Gastrocnemius medialis (tissue), 4 donors: Measurements from ENCODE around the gene TSPAN9. TPM values are rescaled to one million over a fixed set of nuclear protein-coding genes. Genes with fewer than 3 reads are reported as not detected.

Experiments used
- ATAC-seq, 2 donors: fragments of 150-250 bp; one replicate each; pipeline ENCODE4 v1.9.1; 2016
- DNase-seq, 2 donors: peaks; one replicate each; pipeline ENCODE4 v3.0.0-alpha.2; 2019
- H3K27ac ChIP-seq, 4 donors: fragments of 200-600 bp; sonication (generic); 1 replicate in 1 of 4; 2 replicates in 3 of 4; pipeline ENCODE4 v1.5.1; 2016 to 2018; ENCODE audit warnings: mild to moderate bottlenecking in 2 of 4, moderate library complexity in 1 of 4
- H3K27me3 ChIP-seq, 3 donors: fragments of 200-600 bp; sonication (generic) in 2 of 3; 1 replicate in 1 of 3; 2 replicates in 2 of 3; pipeline versions ENCODE4 v1.5.1 to v1.6.0; 2016 to 2019; ENCODE audit warnings: mild to moderate bottlenecking in 1 of 3, moderate library complexity in 1 of 3
- H3K36me3 ChIP-seq, 2 donors: fragments of 200-600 bp; sonication (generic) in 1 of 2; one replicate each; pipeline ENCODE4 v1.5.1; 2017 to 2018
- H3K4me1 ChIP-seq, 2 donors: fragments of 200-600 bp; sonication (generic) in 1 of 2; one replicate each; pipeline ENCODE4 v1.5.1; 2016 to 2017; ENCODE audit warnings: mild to moderate bottlenecking in 2 of 2
- H3K4me3 ChIP-seq, 4 donors: fragments of 200-600 bp; sonication (generic) in 3 of 4; 1 replicate in 1 of 4; 2 replicates in 3 of 4; pipeline ENCODE4 v1.5.1; 2016 to 2019; ENCODE audit warnings: mild to moderate bottlenecking in 2 of 4
- H3K9me3 ChIP-seq, 3 donors: fragments of 200-600 bp; sonication (generic) in 2 of 3; 1 replicate in 1 of 3; 2 replicates in 2 of 3; pipeline ENCODE4 v1.5.1; 2016 to 2019
- CTCF ChIP-seq, 5 experiments: fragments of 450-650 bp in 3 of 5; fragments of 200-600 bp in 2 of 5; sonication (generic) in 2 of 5; IDR thresholded peaks in 4 of 5; conservative IDR thresholded peaks in 1 of 5; 1 replicate in 4 of 5; 2 replicates in 1 of 5; pipeline ENCODE4 v1.5.1; 2016 to 2019; ENCODE audit warnings: antibody characterized with exemption in 5 of 5, mild to moderate bottlenecking in 3 of 5, moderate library complexity in 3 of 5
- POLR2A ChIP-seq, 2 donors: fragments of 450-650 bp; IDR thresholded peaks; one replicate each; pipeline ENCODE4 v1.6.1; 2017; ENCODE audit warnings: antibody characterized with exemption in 2 of 2, mild to moderate bottlenecking in 2 of 2, moderate library complexity in 2 of 2
- in situ Hi-C, 4 donors: fragments of 200-750 bp; cut with MboI; loops; one replicate each; pipeline versions ENCODE4 v1.15.0 to v1.8.0; 2017; ENCODE audit warnings: low sequenced_read_pairs in 4 of 4
- intact Hi-C: fragments of 100-400 bp; cut with DNase I; formaldehyde crosslinking; loops from one replicate; pipeline ENCODE4 v1.15.1; 2023; ENCODE audit warnings: low total_unique reads
- total RNA-seq, 4 donors: library from RNA; depleted of rRNA; stranded (reverse); fragments of >200 nt; gene quantifications; one replicate each; pipeline versions ENCODE4 v1.1.0 to v1.2.3, GENCODE V29; 2016

The TSPAN9 gene
- total RNA-seq, 4 donors from 2014 or later = 4.7 to 9.4 (median 7.4) TPM

DNA sequence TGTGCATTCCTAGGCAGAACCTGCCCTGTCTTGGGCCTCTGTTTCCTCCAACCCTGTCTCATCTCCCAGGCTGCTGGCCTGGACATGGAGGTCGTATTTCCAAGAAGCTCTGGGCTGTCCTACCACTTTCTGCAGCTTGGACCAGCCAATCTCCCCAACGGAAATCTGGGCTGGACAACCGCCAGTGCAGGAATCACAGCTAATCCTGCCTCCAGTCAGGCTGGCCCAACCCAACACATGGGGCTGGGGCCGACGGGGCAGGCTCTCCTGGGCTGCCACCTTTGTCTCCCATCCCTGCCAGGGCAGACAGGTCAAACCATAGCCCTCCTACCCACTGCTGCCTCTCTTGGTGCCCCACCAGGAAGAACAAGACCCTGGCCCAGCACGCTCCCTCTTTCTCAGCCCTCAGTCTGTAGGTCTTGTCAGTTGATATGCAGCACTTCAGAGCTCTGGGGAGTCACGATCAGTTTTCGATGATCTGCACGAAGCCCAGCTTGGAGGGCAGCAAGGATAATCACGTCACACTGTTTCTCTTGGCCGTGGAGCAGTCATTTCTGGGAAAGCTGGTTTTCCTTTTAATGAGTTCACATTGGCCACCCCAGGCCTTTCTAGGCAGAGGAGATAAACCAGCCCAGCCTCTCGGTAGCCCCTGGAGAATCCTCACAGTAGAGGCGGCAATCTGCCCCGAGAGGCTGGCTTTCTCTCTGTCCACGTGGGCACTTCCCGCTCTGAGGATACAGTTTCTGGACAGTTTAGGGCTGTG, 218.6 kb downstream of the TSPAN9 start:
- no peak for TF ChIP-seq CTCF (IDR thresholded peaks at IDR 0.05 in 4 of 5, conservative IDR thresholded peaks at IDR 0.05 in 1 of 5)
- no peak for TF ChIP-seq POLR2A (IDR thresholded peaks at IDR 0.05)
- no peaks in the 10 kb centered on the region for H3K27me3 ChIP-seq
- ATAC-seq = no peak
- no peaks in the 10 kb centered on the region for H3K36me3 ChIP-seq
- no peak for DNase-seq
- intact Hi-C loops (no loop called here), in situ Hi-C loops (loop anchor here (5.0 to 10.0 kb wide), 4 partner anchors 479 to 509 kb away; no protein-coding TSS in a partner anchor)
- H3K4me1 ChIP-seq = peaks cover 19 to 20% of the 10 kb centered on the region in 2 donors
- H3K9me3 ChIP-seq = no peaks in the 10 kb centered on the region
- no peak overlapping the region for H3K4me3 ChIP-seq
- no peak overlapping the region for H3K27ac ChIP-seq

GRCh38 chr12:3296409-3296701, 219.2 kb downstream of the TSPAN9 start:
- Histone ChIP-seq H3K36me3 (no peaks in the 10 kb centered on the region), H3K4me1 (peaks cover 19 to 21% of the 10 kb centered on the region in 2 donors), H3K27me3 (no peaks in the 10 kb centered on the region), H3K9me3 (no peaks in the 10 kb centered on the region), H3K4me3 (no peak overlapping the region), H3K27ac (no peak overlapping the region)
- in situ Hi-C loops = loop anchor here (5.0 to 10.0 kb wide), 4 partner anchors 478 to 508 kb away; no protein-coding TSS in a partner anchor
- intact Hi-C loops = no loop called here
- DNase-seq (no peak), ATAC-seq (no peak)
- TF ChIP-seq POLR2A (IDR thresholded peaks at IDR 0.05) (no peak), CTCF (IDR thresholded peaks at IDR 0.05 in 4 of 5, conservative IDR thresholded peaks at IDR 0.05 in 1 of 5) (no peak)

GRCh38 chr12:3298603-3299002, 221.4 kb downstream of the TSPAN9 start:
- intact Hi-C loops = no loop called here
- Histone ChIP-seq H3K4me3 (no peak overlapping the region), H3K9me3 (no peaks in the 10 kb centered on the region), H3K36me3 (no peaks in the 10 kb centered on the region), H3K27me3 (no peaks in the 10 kb centered on the region), H3K4me1 (peaks cover 19 to 21% of the 10 kb centered on the region in 2 donors), H3K27ac (no peak overlapping the region)
- no peak for TF ChIP-seq POLR2A (IDR thresholded peaks at IDR 0.05)
- TF ChIP-seq CTCF (IDR thresholded peaks at IDR 0.05 in 4 of 5, conservative IDR thresholded peaks at IDR 0.05 in 1 of 5) = no peak
- DNase-seq (no peak), ATAC-seq (no peak)
- in situ Hi-C loops = loop anchor here (5.0 to 10.0 kb wide), 4 partner anchors 476 to 506 kb away; no protein-coding TSS in a partner anchor

DNA sequence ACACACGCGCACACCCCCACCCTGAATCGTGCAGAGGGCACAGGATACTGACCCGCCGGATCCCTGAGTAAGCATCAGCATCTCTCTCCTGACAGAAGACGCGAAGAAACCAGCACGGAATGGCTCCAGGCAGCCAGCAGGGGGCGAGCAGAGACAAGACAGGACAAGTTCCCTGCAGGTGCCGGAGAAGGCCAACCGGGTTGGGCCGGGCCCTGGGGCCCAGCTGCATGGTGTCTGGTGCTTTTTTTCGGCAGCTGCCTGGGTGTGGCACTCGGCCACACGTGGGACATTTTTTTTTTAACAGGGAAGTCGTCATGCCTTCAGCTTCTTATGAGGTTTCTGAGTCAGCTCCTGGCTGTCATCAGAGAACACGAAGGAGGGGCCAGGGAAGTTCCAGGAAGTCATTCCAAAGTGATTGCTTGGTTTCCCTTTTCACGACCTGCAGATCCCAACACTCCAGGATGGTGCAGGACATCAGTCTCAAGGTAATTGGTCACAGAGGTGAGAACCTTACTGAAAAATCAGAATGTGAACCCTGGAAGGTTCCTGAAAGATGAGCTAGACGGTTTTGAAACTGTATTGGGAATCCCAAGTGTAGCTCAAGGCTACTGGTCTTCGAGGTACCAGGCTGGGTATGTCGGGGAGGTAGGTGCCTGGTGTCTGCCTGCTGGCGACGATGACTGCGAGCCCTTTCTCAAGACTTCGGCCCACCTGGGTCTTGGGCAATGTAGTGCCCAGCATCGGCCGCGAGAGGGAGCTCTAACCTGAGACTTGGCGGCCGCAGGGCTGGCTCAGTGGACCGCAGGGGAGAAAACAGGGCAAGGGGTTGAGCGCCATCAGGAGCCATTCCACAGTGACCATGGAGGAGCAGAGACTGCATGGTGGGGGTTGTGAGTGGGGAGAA, 223.0 kb downstream of the TSPAN9 start:
- Histone ChIP-seq H3K9me3 (no peaks in the 10 kb centered on the region), H3K4me3 (peak overlapping the region in 3 of 4 donors; percentile 15 to 43 (median 28)), H3K36me3 (no peaks in the 10 kb centered on the region), H3K27me3 (no peaks in the 10 kb centered on the region), H3K27ac (peak overlapping the region; percentile 64 to 76 (median 74)), H3K4me1 (peaks cover 14% of the 10 kb centered on the region in 2 donors)
- peak; percentile 82 to 91 (median 84) for TF ChIP-seq CTCF (IDR thresholded peaks at IDR 0.05 in 4 of 5, conservative IDR thresholded peaks at IDR 0.05 in 1 of 5)
- no peak for TF ChIP-seq POLR2A (IDR thresholded peaks at IDR 0.05)
- peak; percentile 93 to 96 for ATAC-seq
- in situ Hi-C loops = loop anchor here (5.0 to 25.0 kb wide), 5 partner anchors 337 to 505 kb away; no protein-coding TSS in a partner anchor
- intact Hi-C loops = loop anchor here (1.0 to 10.0 kb wide), 5 partner anchors 230 to 977 kb away; no protein-coding TSS in a partner anchor
- DNase-seq = peak; percentile 90 to 92
